Lower lobe of right lung (tissue), 2 donors: ENCODE results near the gene KIAA2012. TPM values are rescaled to one million over a fixed set of nuclear protein-coding genes. Genes with fewer than 3 reads are reported as not detected.

Experiments
- ATAC-seq, 2 donors: fragments of 200-7000 bp; cut with Tn5 transposase; one replicate each; pipeline ENCODE4 v1.9.1; 2020 to 2022; ENCODE audit warnings: mild to moderate bottlenecking in 2 of 2, moderate library complexity in 2 of 2
- DNase-seq: peaks from one replicate; pipeline ENCODE4 v3.0.0-alpha.2; 2020
- H3K27ac ChIP-seq: fragments of 200-600 bp; one replicate; pipeline ENCODE4 v1.8.0; 2022
- H3K27me3 ChIP-seq: fragments of 200-600 bp; one replicate; pipeline ENCODE4 v1.8.0; 2022; ENCODE audit warnings: low read depth
- H3K36me3 ChIP-seq: fragments of 200-600 bp; one replicate; pipeline ENCODE4 v1.8.0; 2022; ENCODE audit warnings: mild to moderate bottlenecking
- H3K4me1 ChIP-seq: fragments of 200-600 bp; one replicate; pipeline ENCODE4 v1.8.0; 2022
- H3K4me3 ChIP-seq: fragments of 200-600 bp; one replicate; pipeline ENCODE4 v1.8.0; 2022; ENCODE audit warnings: mild to moderate bottlenecking
- H3K9me3 ChIP-seq: fragments of 200-600 bp; one replicate; pipeline ENCODE4 v1.8.0; 2022
- intact Hi-C: fragments of 100-400 bp; cut with DNase I; formaldehyde crosslinking; loops from one replicate; pipeline ENCODE4 v1.11.0; 2022
- total RNA-seq: library from RNA; stranded (reverse); fragmentation: NEBNext Ultra II Directional; extraction: Animal tissue kit (Norgen Biotek cat#: 25700); gene quantifications from one replicate; pipeline ENCODE4 v1.2.1, GENCODE V29; 2021
- TF ChIP-seq, protein P1 (sequence below): fragments of 200-600 bp; IDR thresholded peaks from one replicate; pipeline ENCODE4 v1.8.0; 2022; ENCODE audit warnings: antibody characterized with exemption, mild to moderate bottlenecking
- donor health status: DM: no; HTN: yes; CAD: no; lungs with severe emphysema.

Gene KIAA2012
- total RNA-seq, 1 donor from 2014 or later, result 2.8 TPM

DNA sequence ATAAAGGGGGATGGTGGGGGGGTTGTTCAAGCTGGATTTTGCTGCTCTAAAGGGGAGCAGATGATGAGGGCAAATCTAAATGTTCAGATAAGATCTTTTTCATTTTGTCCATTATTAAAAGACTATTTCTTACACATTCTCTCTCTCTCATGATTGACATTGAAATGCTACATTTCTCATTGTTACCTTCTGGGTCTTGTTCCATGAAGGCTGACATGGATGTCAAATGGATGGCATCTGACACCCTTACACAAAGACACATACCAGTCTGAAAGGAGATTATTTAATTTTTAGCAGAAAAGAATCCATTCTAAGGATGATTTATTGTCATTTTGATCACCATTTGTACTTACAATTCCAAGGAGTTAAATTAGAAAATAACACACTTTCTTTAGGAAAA, 28.3 kb upstream of the KIAA2012 start:
- ATAC-seq, result no peak
- H3K9me3 ChIP-seq, result no peaks in the 10 kb centered on the region
- intact Hi-C loops, result no loop called here
- no peaks in the 10 kb centered on the region for H3K27me3 ChIP-seq
- no peaks in the 10 kb centered on the region for H3K36me3 ChIP-seq
- DNase-seq, result no peak
- TF ChIP-seq, protein P1, sequence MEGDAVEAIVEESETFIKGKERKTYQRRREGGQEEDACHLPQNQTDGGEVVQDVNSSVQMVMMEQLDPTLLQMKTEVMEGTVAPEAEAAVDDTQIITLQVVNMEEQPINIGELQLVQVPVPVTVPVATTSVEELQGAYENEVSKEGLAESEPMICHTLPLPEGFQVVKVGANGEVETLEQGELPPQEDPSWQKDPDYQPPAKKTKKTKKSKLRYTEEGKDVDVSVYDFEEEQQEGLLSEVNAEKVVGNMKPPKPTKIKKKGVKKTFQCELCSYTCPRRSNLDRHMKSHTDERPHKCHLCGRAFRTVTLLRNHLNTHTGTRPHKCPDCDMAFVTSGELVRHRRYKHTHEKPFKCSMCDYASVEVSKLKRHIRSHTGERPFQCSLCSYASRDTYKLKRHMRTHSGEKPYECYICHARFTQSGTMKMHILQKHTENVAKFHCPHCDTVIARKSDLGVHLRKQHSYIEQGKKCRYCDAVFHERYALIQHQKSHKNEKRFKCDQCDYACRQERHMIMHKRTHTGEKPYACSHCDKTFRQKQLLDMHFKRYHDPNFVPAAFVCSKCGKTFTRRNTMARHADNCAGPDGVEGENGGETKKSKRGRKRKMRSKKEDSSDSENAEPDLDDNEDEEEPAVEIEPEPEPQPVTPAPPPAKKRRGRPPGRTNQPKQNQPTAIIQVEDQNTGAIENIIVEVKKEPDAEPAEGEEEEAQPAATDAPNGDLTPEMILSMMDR, result no peak
- H3K27ac ChIP-seq, result no peak overlapping the region
- H3K4me1 ChIP-seq, result no peaks in the 10 kb centered on the region
- no peak overlapping the region for H3K4me3 ChIP-seq

- no peaks in the 10 kb centered on the region for H3K4me1 ChIP-seq
- intact Hi-C loops, result no loop called here
- TF ChIP-seq, protein P1, result no peak
- no peak for ATAC-seq
- H3K4me3 ChIP-seq, result no peak overlapping the region
- DNase-seq, result no peak
- H3K27me3 ChIP-seq, result no peaks in the 10 kb centered on the region
- H3K9me3 ChIP-seq, result no peaks in the 10 kb centered on the region
- H3K36me3 ChIP-seq, result no peaks in the 10 kb centered on the region
- no peak overlapping the region for H3K27ac ChIP-seq
Observed at GRCh38 chr2:202046572-202046971, 26.5 kb upstream of the KIAA2012 start.

DNA sequence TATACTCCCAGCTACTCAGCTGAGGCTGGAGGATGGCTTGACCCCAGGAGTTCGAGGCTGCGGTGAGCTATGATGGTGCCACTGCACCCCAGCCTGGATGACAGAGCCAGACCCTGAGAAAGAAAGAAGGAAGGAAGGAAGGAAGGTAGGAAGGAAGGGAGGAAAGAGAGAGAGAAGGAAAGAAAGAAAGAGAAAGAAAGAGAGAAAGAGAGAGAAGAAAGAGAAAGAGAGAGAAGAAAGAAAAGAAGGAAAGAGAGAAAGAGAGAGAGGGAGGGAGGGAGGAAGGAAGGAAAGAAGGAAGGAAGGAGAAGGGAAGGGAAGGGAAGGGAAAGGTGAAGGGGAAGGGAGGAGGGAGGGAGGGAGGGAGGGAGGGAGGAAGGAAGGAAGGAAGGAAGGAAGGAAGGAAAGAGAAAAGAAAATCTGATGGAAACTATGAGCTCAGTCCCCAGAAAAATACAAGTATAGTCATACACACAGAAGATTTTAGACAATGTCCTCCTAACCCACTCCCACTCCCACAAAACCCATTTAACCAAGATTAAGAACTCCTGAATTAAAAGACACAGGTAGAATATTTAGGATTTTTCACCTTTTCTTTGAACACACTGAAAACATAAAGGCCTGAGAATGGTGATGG, 23.8 kb upstream of the KIAA2012 start:
- ATAC-seq (no peak), DNase-seq (no peak)
- intact Hi-C loops, result no loop called here
- Histone ChIP-seq H3K4me1 (no peaks in the 10 kb centered on the region), H3K9me3 (no peaks in the 10 kb centered on the region), H3K36me3 (no peaks in the 10 kb centered on the region), H3K27ac (no peak overlapping the region), H3K4me3 (no peak overlapping the region), H3K27me3 (no peaks in the 10 kb centered on the region)
- TF ChIP-seq, protein P1, result no peak

- TF ChIP-seq, protein P1, result no peak
- intact Hi-C loops, result no loop called here
- H3K4me3 ChIP-seq, result no peak overlapping the region
- H3K27me3 ChIP-seq, result no peaks in the 10 kb centered on the region
- H3K4me1 ChIP-seq, result no peaks in the 10 kb centered on the region
- H3K36me3 ChIP-seq, result no peaks in the 10 kb centered on the region
- no peak overlapping the region for H3K27ac ChIP-seq
- no peak for ATAC-seq
- H3K9me3 ChIP-seq, result no peaks in the 10 kb centered on the region
- no peak for DNase-seq
Observed at GRCh38 chr2:202049840-202050239, 23.2 kb upstream of the KIAA2012 start.

- intact Hi-C loops, result no loop called here
- Histone ChIP-seq H3K4me3 (no peak overlapping the region), H3K36me3 (no peaks in the 10 kb centered on the region), H3K4me1 (no peaks in the 10 kb centered on the region), H3K9me3 (no peaks in the 10 kb centered on the region), H3K27ac (no peak overlapping the region), H3K27me3 (no peaks in the 10 kb centered on the region)
- DNase-seq (no peak), ATAC-seq (no peak)
- TF ChIP-seq, protein P1, result no peak
Observed at GRCh38 chr2:202050652-202051051, 22.4 kb upstream of the KIAA2012 start.
